Measurements from ENCODE around the gene DENND2A.
"Not testable (repeated sequence)": the region's sequence is repeated elsewhere in the genome, so short reads cannot be mapped to it uniquely, and the experiment has no call there.

Gene DENND2A

GRCh38 chr7:140497807-140498206 is 142.8 kb downstream of the DENND2A start:
- DNase-seq = not testable (repeated sequence)

GRCh38 chr7:140497241-140497769 is 143.3 kb downstream of the DENND2A start:
- DNase-seq = no peak

GRCh38 chr7:140495514-140496097 is 145.0 kb downstream of the DENND2A start:
- no peak for DNase-seq

GRCh38 chr7:140494867-140495266 is 145.7 kb downstream of the DENND2A start:
- no peak for DNase-seq

GRCh38 chr7:140489026-140489359 is 151.6 kb downstream of the DENND2A start:
- no peak for DNase-seq

GRCh38 chr7:140485500-140486265 is 154.9 kb downstream of the DENND2A start:
- DNase-seq = no peak

GRCh38 chr7:140484951-140485499 is 155.6 kb downstream of the DENND2A start:
- DNase-seq = no peak

GRCh38 chr7:140484479-140484878 is 156.1 kb downstream of the DENND2A start:
- no peak for DNase-seq

- no peak for DNase-seq
Observed at GRCh38 chr7:140479739-140480084, 160.9 kb downstream of the DENND2A start.

GRCh38 chr7:140479062-140479738 is 161.4 kb downstream of the DENND2A start, which contains the start of gene MKRN1:
Gene MKRN1, minus strand, starts transcription at chr7:140479505. Its CDS starts 161 bp downstream, at chr7:140479344.
- DNase-seq = peak; percentile 97

- peak; percentile 50 for DNase-seq
Observed at GRCh38 chr7:140478246-140479061, 162.2 kb downstream of the DENND2A start.

- DNase-seq = no peak
Observed at GRCh38 chr7:140476698-140477261, 163.8 kb downstream of the DENND2A start.

GRCh38 chr7:140475747-140476333 is 164.8 kb downstream of the DENND2A start:
- peak; percentile 67 for DNase-seq

Measured in CD4-positive, alpha-beta T cell treated with Interleukin-6 for 4 hours (primary cell).